Natural killer cell treated with Interleukin-12 subunit alpha and Interleukin-12 subunit beta and Interleukin-15 and Interleukin-18, amount 100 ng/mL, for 72 hours (primary cell): ENCODE data around the gene ZEB1. TPM values are rescaled to one million over a fixed set of nuclear protein-coding genes. Genes with fewer than 3 reads are reported as not detected.
"Not testable (repeated sequence)": the region's sequence is repeated elsewhere in the genome, so short reads cannot be mapped to it uniquely, and the experiment has no call there.

Experiments
- ATAC-seq, 2 donors: fragments of 150-1000 bp; cut with Tn5 transposase in 1 of 2; sonication (Bioruptor Pico), chemical (Tn5 transposase) in 1 of 2; 2 replicates each; pipeline ENCODE4 v1.10.0; 2021
- DNase-seq: peaks from one replicate; pipeline ENCODE4 v3.0.0; 2022; ENCODE audit warnings: low spot score
- H3K27ac Mint-ChIP-seq, 2 donors: 1 replicate in 1 of 2; 2 replicates in 1 of 2; pipeline ENCODE4 v1.8.0; 2022; ENCODE audit warnings: mixed read lengths in 2 of 2, mild to moderate bottlenecking in 1 of 2, moderate library complexity in 1 of 2
- H3K27me3 Mint-ChIP-seq, 2 donors: 1 replicate in 1 of 2; 2 replicates in 1 of 2; pipeline ENCODE4 v1.8.0; 2022; ENCODE audit warnings: mixed read lengths in 2 of 2
- H3K36me3 Mint-ChIP-seq: one replicate; pipeline ENCODE4 v1.8.0; 2022; ENCODE audit warnings: mixed read lengths
- H3K4me1 Mint-ChIP-seq, 2 donors: 1 replicate in 1 of 2; 2 replicates in 1 of 2; pipeline ENCODE4 v1.8.0; 2022; ENCODE audit warnings: low read depth in 2 of 2, mixed read lengths in 2 of 2, mild to moderate bottlenecking in 1 of 2
- H3K4me3 Mint-ChIP-seq: one replicate; pipeline ENCODE4 v1.8.0; 2022; ENCODE audit warnings: mixed read lengths
- H3K9me3 Mint-ChIP-seq: 2 replicates; pipeline ENCODE4 v1.8.0; 2022; ENCODE audit warnings: mixed read lengths
- total RNA-seq, 2 donors: library from RNA; stranded (reverse); gene quantifications; one replicate each; pipeline ENCODE4 v1.2.3, GENCODE V29; 2022

Gene ZEB1
- total RNA-seq, 2 donors from 2014 or later = 20.0 to 42.8 TPM

DNA sequence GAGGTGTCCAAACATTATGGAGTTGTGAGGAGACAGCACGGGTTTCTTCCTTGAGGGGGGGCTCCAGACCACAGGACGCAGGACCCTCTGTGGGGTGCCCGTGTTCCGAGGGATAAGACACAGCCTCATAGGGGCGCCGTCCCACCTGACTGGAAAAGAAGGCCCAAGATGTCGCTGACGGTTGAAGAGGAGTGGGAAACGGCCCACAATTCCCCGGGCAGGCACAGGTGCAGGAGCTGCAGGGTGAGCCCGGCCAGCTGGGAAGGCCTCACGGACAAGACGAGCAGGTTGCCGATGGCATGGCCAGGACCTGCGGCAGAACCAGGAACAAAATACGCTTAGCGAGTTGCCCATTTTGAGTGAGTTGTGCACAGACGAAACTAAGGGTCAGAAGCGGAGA, 44.7 kb downstream of the ZEB1 start:
- not testable (repeated sequence) for H3K27me3 Mint-ChIP-seq, DNase-seq, H3K4me1 Mint-ChIP-seq, H3K27ac Mint-ChIP-seq, H3K4me3 Mint-ChIP-seq, H3K36me3 Mint-ChIP-seq, H3K9me3 Mint-ChIP-seq, ATAC-seq

DNA sequence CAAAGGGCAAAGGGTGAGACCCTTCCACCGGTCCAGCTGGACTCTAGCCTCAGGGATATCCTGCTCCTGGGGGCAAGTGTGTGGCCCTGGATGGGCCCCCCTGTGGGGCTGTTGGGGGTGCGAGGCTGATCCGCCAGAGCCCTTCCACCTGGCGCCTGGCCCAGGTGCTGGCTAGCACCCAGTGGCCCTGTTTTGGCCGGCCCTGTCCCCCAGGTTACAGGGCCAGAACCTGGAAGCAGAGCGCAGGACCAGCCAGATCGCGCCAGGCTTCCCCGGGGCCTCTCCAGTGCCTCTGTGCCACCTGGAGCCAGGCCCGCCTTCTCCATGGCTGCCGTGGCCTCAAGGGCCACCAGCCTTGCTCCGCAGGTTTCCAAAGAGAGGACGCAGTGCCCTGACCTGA, 45.2 kb downstream of the ZEB1 start:
- not testable (repeated sequence) for H3K4me3 Mint-ChIP-seq

DNA sequence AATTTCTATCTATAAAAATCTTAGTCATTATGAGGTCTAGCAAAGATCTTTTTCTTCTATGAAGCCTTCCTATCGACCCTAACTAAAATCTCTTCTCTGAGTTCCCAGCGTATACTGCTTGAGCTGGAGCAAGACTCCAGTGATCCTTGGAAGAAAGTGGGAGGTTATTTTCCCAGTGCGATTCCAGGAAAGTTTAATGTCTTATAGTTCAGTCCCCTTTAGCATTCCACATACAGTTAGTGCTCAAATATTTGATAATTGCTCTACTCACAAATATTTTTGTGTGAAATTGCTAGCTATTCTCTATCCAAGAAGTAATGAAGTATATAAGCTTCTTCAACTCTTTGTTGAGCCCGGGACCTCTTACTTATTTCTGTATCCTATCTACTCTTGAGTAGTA, 47.7 kb downstream of the ZEB1 start:
- H3K27me3 Mint-ChIP-seq = no peaks in the 10 kb centered on the region
- no peak overlapping the region for H3K4me3 Mint-ChIP-seq
- peaks cover 6 to 9% of the 10 kb centered on the region in 2 donors for H3K4me1 Mint-ChIP-seq
- no peaks in the 10 kb centered on the region for H3K36me3 Mint-ChIP-seq
- DNase-seq (no peak), ATAC-seq (no peak)
- no peaks in the 10 kb centered on the region for H3K9me3 Mint-ChIP-seq
- H3K27ac Mint-ChIP-seq = no peak overlapping the region

More for the DNA sequence above, 45.2 kb downstream of the ZEB1 start:
- DNase-seq, H3K4me1 Mint-ChIP-seq, H3K36me3 Mint-ChIP-seq, ATAC-seq, H3K27ac Mint-ChIP-seq, H3K9me3 Mint-ChIP-seq, H3K27me3 Mint-ChIP-seq: not testable (repeated sequence)

DNA sequence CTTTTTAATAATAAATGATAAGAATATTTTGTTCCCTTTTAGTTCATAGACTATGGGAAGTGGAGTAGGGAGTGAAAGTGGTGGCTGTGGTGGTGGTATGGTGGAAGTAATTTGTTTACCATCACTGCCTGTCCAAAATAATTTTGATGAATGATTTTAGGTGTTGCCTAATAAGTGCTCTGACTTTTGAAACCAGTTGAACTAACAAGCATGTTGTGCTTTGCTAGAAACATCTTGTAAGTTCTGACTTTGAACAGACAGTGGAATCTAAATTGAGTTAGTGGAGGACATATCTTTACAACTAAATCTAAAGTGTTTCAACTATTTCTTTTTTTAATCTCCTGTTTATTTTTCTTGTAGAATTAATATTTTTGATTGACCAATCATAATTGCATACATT, 49.7 kb downstream of the ZEB1 start:
- ATAC-seq = no peak
- no peak for DNase-seq
- no peaks in the 10 kb centered on the region for H3K27me3 Mint-ChIP-seq
- H3K4me1 Mint-ChIP-seq = peaks cover 6 to 9% of the 10 kb centered on the region in 2 donors
- no peak overlapping the region for H3K4me3 Mint-ChIP-seq
- no peaks in the 10 kb centered on the region for H3K9me3 Mint-ChIP-seq
- no peaks in the 10 kb centered on the region for H3K36me3 Mint-ChIP-seq
- H3K27ac Mint-ChIP-seq = no peak overlapping the region

DNA sequence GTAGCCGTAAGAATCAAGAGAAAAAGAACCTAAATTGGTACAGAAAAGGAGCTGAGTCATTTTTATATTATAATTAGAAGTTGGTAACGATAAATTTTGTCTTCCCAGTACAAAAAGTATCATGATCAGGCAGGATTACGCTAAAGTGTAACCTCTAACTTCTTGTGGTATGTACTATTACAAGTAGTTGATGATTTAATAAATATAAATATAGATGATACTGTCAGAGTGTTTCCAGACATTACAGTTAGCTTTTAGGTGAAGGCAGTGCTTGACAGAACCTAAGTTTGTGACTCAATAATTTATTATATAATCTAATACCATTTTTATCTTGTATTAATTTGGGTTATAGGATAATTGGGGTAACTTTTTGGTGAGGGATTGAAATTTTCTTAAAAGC, 53.4 kb downstream of the ZEB1 start:
- Mint-ChIP-seq H3K27me3 (no peaks in the 10 kb centered on the region), H3K36me3 (no peaks in the 10 kb centered on the region), H3K27ac (no peak overlapping the region), H3K4me1 (peaks cover 6 to 9% of the 10 kb centered on the region in 2 donors), H3K4me3 (no peak overlapping the region), H3K9me3 (no peaks in the 10 kb centered on the region)
- ATAC-seq (no peak), DNase-seq (no peak)

DNA sequence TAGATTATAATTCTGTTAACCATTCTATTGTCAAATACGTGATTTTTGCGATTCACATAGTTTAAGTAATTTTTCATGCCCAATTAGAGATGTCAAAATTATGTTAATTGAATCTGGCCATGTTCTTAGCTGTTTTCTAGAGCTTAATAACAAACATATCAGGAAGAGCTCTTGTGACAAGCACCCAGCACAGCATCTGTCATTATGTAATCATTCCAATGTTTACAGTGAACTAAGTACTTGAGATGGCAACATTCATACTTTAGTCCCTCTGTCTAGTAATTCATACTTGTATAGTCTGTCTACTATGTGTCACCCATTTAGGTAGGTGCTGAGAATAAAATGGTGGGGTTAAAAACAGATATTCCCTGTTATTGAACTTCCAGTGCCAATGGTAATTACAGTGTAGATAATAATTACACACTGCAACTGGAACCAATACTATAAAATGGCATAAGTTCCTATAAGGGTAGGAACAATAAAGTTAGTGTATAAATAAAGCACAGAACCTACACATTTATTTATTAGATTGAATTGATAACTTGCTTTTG, 55.2 kb downstream of the ZEB1 start:
- DNase-seq (no peak), ATAC-seq (no peak)
- H3K9me3 Mint-ChIP-seq = no peaks in the 10 kb centered on the region
- no peak overlapping the region for H3K27ac Mint-ChIP-seq
- no peak overlapping the region for H3K4me3 Mint-ChIP-seq
- H3K36me3 Mint-ChIP-seq = no peaks in the 10 kb centered on the region
- peaks cover 3 to 9% of the 10 kb centered on the region in 2 donors for H3K4me1 Mint-ChIP-seq
- no peaks in the 10 kb centered on the region for H3K27me3 Mint-ChIP-seq

DNA sequence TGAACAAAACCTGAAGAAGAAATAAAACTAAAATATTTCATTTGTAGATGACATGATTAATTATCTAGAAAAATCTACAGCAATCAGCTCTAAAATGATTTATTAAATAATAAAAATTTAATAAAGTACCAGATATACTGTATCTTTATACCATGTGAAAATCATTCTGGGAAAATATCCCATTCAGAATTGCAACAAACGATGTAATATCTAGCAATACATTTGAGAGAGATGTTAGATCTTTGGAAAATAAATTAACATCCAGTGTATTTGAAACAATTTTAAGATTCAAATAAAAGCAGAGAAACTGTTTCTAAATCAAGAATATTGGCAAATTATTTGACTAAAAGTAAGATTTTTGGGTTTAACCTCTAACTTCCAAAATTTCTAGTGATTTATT, 62.2 kb downstream of the ZEB1 start:
- DNase-seq = no peak
- no peaks in the 10 kb centered on the region for H3K27me3 Mint-ChIP-seq
- no peak overlapping the region for H3K4me3 Mint-ChIP-seq
- H3K4me1 Mint-ChIP-seq = peaks cover 0 to 6% of the 10 kb centered on the region in 2 donors
- no peak for ATAC-seq
- no peaks in the 10 kb centered on the region for H3K9me3 Mint-ChIP-seq
- H3K36me3 Mint-ChIP-seq = no peaks in the 10 kb centered on the region
- no peak overlapping the region for H3K27ac Mint-ChIP-seq

DNA sequence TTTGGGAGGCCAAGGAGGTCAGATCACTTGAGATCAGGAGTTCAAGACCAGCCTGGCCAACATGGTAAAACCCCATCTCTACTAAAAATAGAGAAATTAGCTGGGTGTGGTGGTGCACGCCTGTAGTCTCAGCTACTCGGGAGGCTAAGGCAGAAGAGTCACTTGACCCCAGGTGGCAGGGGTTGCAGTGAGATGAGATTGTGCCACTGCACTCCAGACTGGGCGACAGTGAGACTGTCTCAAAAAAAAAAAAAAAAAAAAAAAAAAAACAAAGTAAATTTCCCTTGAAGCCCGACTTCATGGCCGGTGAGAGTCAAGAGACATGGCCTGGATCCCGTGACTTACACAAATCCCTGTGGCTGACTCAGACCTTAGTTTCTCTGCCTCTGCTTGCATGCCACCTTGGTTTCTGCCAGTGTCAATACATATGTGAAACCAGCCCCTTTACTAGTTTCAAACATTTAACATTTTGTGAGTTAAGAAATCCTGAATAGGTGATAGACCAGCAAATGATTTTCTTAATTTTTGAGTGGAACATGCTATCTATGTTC, 62.8 kb downstream of the ZEB1 start:
- Mint-ChIP-seq H3K27me3 (no peaks in the 10 kb centered on the region), H3K36me3 (no peaks in the 10 kb centered on the region), H3K4me3 (no peak overlapping the region), H3K4me1 (peaks cover 0 to 6% of the 10 kb centered on the region in 2 donors), H3K9me3 (no peaks in the 10 kb centered on the region), H3K27ac (no peak overlapping the region)
- ATAC-seq (no peak), DNase-seq (no peak)

DNA sequence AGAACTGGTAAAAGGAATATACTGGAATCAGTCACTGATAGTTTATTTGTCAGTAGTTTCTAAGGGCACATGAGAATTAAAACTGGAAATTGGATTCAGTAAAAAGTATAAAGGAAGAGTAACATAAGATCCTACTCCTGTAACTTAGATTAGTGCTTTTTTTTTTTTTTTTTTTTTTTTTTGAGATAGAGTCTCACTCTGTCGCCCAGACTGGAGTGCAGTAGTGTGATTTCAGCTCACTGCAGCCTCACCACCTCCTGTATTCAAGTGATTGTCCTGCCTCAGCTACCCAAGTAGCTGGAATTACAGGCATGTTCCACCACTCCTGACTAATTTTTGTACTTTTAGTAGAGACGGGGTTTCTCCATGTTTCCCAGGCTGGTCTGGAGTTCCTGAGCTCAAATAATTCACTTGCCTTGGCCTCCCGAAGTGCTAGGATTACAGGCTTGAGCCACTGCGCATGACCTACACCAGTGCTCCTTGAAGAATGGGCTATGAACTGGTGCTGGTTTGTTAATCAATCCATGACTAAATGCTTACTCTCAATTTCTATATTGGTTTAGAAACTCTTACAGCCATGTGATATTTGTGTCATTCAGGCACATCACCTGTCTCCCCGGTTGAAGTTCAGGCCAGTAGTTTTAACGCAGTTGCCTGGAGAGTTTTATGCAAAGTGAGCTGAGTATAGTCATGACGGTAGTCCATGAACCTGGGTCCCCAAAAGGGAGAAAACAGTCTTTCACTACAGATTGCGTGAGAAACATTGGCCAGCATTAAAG, 65.0 kb downstream of the ZEB1 start:
- no peak for ATAC-seq
- Mint-ChIP-seq H3K27me3 (no peaks in the 10 kb centered on the region), H3K4me3 (no peak overlapping the region), H3K36me3 (no peaks in the 10 kb centered on the region), H3K27ac (no peak overlapping the region), H3K9me3 (no peaks in the 10 kb centered on the region), H3K4me1 (peaks cover 0 to 6% of the 10 kb centered on the region in 2 donors)
- no peak for DNase-seq

DNA sequence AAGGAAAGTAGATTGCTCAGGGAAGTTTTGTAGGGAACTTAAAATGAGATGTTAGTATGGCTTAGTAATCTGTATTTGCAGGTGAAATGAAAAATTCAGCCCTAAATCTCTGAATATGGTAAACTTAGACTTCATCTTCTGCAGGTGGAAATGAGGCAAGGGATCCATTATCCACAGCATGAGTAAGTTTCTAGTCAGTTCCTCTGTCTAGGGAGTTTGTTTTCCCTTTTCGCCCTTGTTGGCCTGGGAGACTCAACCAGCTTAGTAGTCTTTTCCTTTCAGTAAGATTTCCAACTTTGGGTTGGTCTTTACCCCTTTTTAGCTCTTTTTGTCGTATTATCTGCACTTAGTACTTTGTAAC, 65.6 kb downstream of the ZEB1 start:
- ATAC-seq = no peak
- no peaks in the 10 kb centered on the region for H3K36me3 Mint-ChIP-seq
- peaks cover 0 to 6% of the 10 kb centered on the region in 2 donors for H3K4me1 Mint-ChIP-seq
- no peak for DNase-seq
- no peaks in the 10 kb centered on the region for H3K9me3 Mint-ChIP-seq
- no peak overlapping the region for H3K4me3 Mint-ChIP-seq
- no peaks in the 10 kb centered on the region for H3K27me3 Mint-ChIP-seq
- no peak overlapping the region for H3K27ac Mint-ChIP-seq

DNA sequence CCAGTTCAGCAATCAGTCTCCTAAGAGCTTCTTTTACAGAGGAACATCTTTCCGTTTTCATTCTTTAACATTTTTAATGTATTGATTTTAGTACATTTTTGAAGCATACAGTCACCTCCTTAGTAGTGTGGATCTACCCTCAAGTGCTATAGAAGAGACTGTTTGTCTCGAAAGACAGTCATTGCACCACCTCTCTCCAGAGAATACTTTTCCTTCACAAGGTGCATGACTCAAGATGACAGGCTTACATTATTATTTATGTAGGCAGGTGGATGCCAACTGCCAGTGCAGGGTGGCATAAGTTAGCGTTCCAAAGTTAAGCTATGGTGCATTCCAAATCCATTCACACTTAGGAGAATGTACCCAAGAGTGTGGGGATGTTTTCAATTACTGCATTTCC, 71.8 kb downstream of the ZEB1 start:
- DNase-seq = no peak
- Mint-ChIP-seq H3K27me3 (no peaks in the 10 kb centered on the region), H3K4me3 (no peak overlapping the region), H3K9me3 (no peaks in the 10 kb centered on the region), H3K27ac (no peak overlapping the region), H3K4me1 (peaks cover 5 to 10% of the 10 kb centered on the region in 2 donors), H3K36me3 (no peaks in the 10 kb centered on the region)
- ATAC-seq = no peak

DNA sequence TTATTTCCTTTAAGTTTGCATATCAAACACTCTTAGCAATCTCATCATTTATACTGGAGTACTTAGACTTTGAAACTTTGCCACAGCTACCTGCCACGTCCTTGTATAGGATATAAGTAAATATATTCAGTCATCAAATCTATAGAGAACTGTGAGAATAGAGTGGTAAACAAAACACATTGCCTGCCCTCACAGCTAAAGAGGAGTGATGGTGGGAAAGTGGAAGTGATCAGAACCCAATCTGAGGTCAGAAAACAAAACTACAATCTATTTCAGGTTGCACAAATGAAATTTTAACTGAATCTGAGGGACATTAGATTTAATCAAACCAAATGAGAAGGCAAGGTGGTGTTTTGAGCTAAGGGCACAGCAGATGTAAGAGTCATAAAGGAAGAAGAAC, 74.8 kb downstream of the ZEB1 start:
- Mint-ChIP-seq H3K36me3 (no peaks in the 10 kb centered on the region), H3K4me1 (peaks cover 5 to 13% of the 10 kb centered on the region in 2 donors), H3K27me3 (no peaks in the 10 kb centered on the region), H3K4me3 (no peak overlapping the region), H3K27ac (no peak overlapping the region), H3K9me3 (no peaks in the 10 kb centered on the region)
- ATAC-seq (no peak), DNase-seq (no peak)

DNA sequence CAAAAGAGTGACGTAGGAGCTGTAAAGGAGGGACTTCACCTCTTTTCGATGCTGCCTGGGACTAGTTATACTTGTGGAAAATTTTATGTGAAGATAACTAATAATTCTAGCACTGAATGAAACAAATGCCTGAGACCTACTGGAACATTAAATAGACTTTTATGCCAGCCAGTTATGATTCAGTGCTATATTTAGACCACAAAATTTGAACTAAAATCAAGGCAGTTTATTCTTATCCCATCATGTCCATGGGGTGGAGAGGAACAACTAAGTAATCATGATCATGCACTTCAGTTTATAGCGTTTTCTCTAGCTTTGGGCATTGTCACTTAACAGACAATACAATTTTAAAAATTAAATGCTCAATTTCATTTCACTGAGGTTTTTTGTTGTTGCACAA, 76.7 kb downstream of the ZEB1 start:
- ATAC-seq (no peak), DNase-seq (no peak)
- Mint-ChIP-seq H3K27me3 (no peaks in the 10 kb centered on the region), H3K9me3 (no peaks in the 10 kb centered on the region), H3K36me3 (no peaks in the 10 kb centered on the region), H3K4me3 (no peak overlapping the region), H3K4me1 (peaks cover 5 to 13% of the 10 kb centered on the region in 2 donors), H3K27ac (no peak overlapping the region)

DNA sequence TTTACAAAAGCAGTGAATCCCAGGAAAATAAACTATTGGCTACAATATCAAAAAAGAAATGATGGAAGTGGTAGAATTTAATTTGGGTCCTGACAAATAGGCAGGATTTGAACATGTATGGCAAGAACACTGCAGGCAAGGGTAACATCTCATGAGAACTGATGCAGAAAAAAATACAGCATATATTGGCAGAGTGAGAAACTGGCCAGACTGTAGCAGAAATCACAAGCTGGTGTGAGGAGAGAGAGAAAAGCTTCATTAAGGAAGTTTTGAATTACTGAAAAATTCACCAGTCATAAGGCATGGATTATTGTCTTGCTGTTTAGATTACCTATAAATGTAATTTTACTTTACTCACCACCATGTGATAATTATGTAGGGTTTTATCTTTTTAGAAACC, 77.4 kb downstream of the ZEB1 start:
- H3K4me1 Mint-ChIP-seq = peaks cover 8 to 14% of the 10 kb centered on the region in 2 donors
- H3K36me3 Mint-ChIP-seq = no peaks in the 10 kb centered on the region
- no peak overlapping the region for H3K27ac Mint-ChIP-seq
- no peaks in the 10 kb centered on the region for H3K9me3 Mint-ChIP-seq
- H3K27me3 Mint-ChIP-seq = no peaks in the 10 kb centered on the region
- H3K4me3 Mint-ChIP-seq = no peak overlapping the region
- ATAC-seq (no peak), DNase-seq (no peak)
